Heart right ventricle (tissue), 16 donors: ENCODE measurements around the gene TMEM161B. TPM values are rescaled to one million over a fixed set of nuclear protein-coding genes. Genes with fewer than 3 reads are reported as not detected.
"Not testable (repeated sequence)": the region's sequence is repeated elsewhere in the genome, so short reads cannot be mapped to it uniquely, and the experiment has no call there.

Experiments used
- ATAC-seq, 8 donors: fragments of 200-7000 bp; cut with Tn5 transposase; one replicate each; pipeline ENCODE4 v1.9.1; 2020; ENCODE audit warnings: mild to moderate bottlenecking in 8 of 8, moderate library complexity in 8 of 8, moderate number of reproducible peaks in 1 of 8
- DNase-seq, 2 donors: peaks; one replicate each; pipeline ENCODE4 v3.0.0-alpha.2; 2020
- H3K27ac ChIP-seq, 10 donors: fragments of 200-600 bp; sonication (generic) in 2 of 10; one replicate each; pipeline versions ENCODE4 v1.5.0 to v1.8.0; 2020 to 2022; ENCODE audit warnings: mild to moderate bottlenecking in 3 of 10
- H3K27me3 ChIP-seq, 7 donors: fragments of 200-600 bp; one replicate each; pipeline ENCODE4 v1.8.0; 2021 to 2022; ENCODE audit warnings: mild to moderate bottlenecking in 2 of 7
- H3K36me3 ChIP-seq, 9 donors: fragments of 200-600 bp; sonication (generic) in 1 of 9; one replicate each; pipeline versions ENCODE4 v1.5.0 to v1.8.0; 2020 to 2022; ENCODE audit warnings: mild to moderate bottlenecking in 2 of 9
- H3K4me1 ChIP-seq, 9 donors: fragments of 200-600 bp; sonication (generic) in 1 of 9; one replicate each; pipeline versions ENCODE4 v1.5.0 to v1.8.0; 2020 to 2022; ENCODE audit warnings: mild to moderate bottlenecking in 4 of 9
- H3K4me3 ChIP-seq, 10 donors: fragments of 200-600 bp; sonication (generic) in 2 of 10; one replicate each; pipeline versions ENCODE4 v1.5.0 to v1.8.0; 2020 to 2022; ENCODE audit warnings: mild to moderate bottlenecking in 7 of 10, moderate library complexity in 2 of 10
- H3K9me3 ChIP-seq, 11 donors: fragments of 200-600 bp in 10 of 11; sonication (generic) in 2 of 11; one replicate each; pipeline versions ENCODE4 v1.5.0 to v1.8.0; 2013 to 2022; ENCODE audit warnings: mild to moderate bottlenecking in 2 of 11, control low read depth in 1 of 11, moderate library complexity in 1 of 11
- CTCF ChIP-seq, 9 donors: fragments of 200-600 bp; sonication (generic) in 2 of 9; IDR thresholded peaks; one replicate each; pipeline versions ENCODE4 v1.5.0 to v1.8.0; 2021 to 2022; ENCODE audit warnings: antibody characterized with exemption in 9 of 9, mild to moderate bottlenecking in 5 of 9, moderate library complexity in 1 of 9
- WGBS, 2 donors: extraction: QIAGEN DNeasy Blood & Tissue Kit; methylation state at CpG; one replicate each; pipeline ENCODE4 v1.1.7; 2013; ENCODE audit warnings: inconsistent platforms in 1 of 2; 5-methylcytosine and 5-hydroxymethylcytosine counted together
- intact Hi-C, 10 donors: fragments of 100-400 bp; cut with DNase I; formaldehyde crosslinking; loops; one replicate each; pipeline versions ENCODE4 v1.11.1 to v1.14.2; 2022
- polyA plus RNA-seq, 2 donors: library from polyadenylated mRNA; stranded (reverse); fragments of 200-250 nt; gene quantifications; one replicate each; pipeline ENCODE4 v1.2.3, GENCODE V29; 2013
- total RNA-seq, 10 donors: library from RNA; stranded (reverse); fragmentation: NEBNext Ultra II Directional in 3 of 10; extraction: Animal tissue kit (Norgen Biotek cat#: 25700) in 3 of 10; gene quantifications; one replicate each; pipeline versions ENCODE4 v1.2.1 to v1.2.4, GENCODE V29; 2021 to 2023
- donor health status: Arrhythmogenic right ventricular cardiomyopathy.
- donor health status: ischemic (EF 13 %, LVEDD 7.1; RV severe dilation, severe dysfunction).
- donor health status: healthy with polysubstance abuse.
- donor health status: DM: no; HTN: yes; CAD: no.
- donor health status: DM: no; HTN: no; CAD: no.
- donor health status: ischemic (EF 25% LVEDD 6.9; RV normal size, moderate dysfunction).
- donor health status: ischemic (EF 25% LVEDD 5.7; RV mildly dilated, moderate dysfunction).
- donor health status: healthy.
- donor health status: DM: yes; HTN: yes; CAD: no.
- donor health status: Ischemic cardiomyopathy.
- donor health status: ischemic (EF 35%, LVEDD 5.7; RV mildly dilated, moderate dysfunction).
- donor health status: nonischemic (EF 11% LVEDD 7.7; RV severe dilation, severe dysfunction).
- donor health status: DM: yes; HTN: yes; CAD: no.
- donor health status: PGD.
- donor health status: ischemic (EF 29% LVEDD 5.4; RV normal size, mild dysfunction).
- donor health status: nonischemic (EF 23%, LVEDD 6.1; RV moderate dilation, normal function).

Gene TMEM161B
- total and polyA plus RNA-seq, 12 donors = 4.1 to 13.9 (median 7.9) TPM

- Histone ChIP-seq H3K4me1 (no peaks in the 10 kb centered on the region), H3K4me3 (no peak overlapping the region), H3K9me3 (peaks cover 0 to 27% (median under 1%) of the 10 kb centered on the region in 11 donors), H3K36me3 (peaks cover 0 to 35% (median 0%) of the 10 kb centered on the region in 9 donors), H3K27me3 (no peaks in the 10 kb centered on the region), H3K27ac (no peak overlapping the region)
- DNase-seq (no peak), ATAC-seq (no peak)
- no peak for TF ChIP-seq CTCF (IDR thresholded peaks at IDR 0.05)
- intact Hi-C loops = no loop called here
These were observed 85.4 kb downstream of the TMEM161B start for GRCh38 chr5:88183255-88183654.

- DNase-seq, H3K27ac ChIP-seq, intact Hi-C loops, H3K4me1 ChIP-seq, ATAC-seq, H3K36me3 ChIP-seq, H3K4me3 ChIP-seq: not testable (repeated sequence)
- Histone ChIP-seq H3K9me3 (peaks cover 0 to 18% (median 0%) of the 10 kb centered on the region in 11 donors), H3K27me3 (peaks cover 0 to 15% (median 12%) of the 10 kb centered on the region in 7 donors)
- WGBS, 2 donors = 92 to 94% methylated on average over 13 of the region's 13 CpGs
These were observed 91.2 kb downstream of the TMEM161B start for GRCh38 chr5:88177486-88177885.

- ATAC-seq (no peak), DNase-seq (no peak)
- no peak overlapping the region for H3K27ac ChIP-seq
- H3K27me3 ChIP-seq = peaks cover 0 to 20% (median 13%) of the 10 kb centered on the region in 7 donors
- H3K9me3 ChIP-seq = peaks cover 0 to 30% (median 2%) of the 10 kb centered on the region in 11 donors
- no peaks in the 10 kb centered on the region for H3K36me3 ChIP-seq
- no peak overlapping the region for H3K4me3 ChIP-seq
- WGBS, 2 donors = 47 to 52% methylated on average over 14 of the region's 14 CpGs
- no peaks in the 10 kb centered on the region for H3K4me1 ChIP-seq
- intact Hi-C loops = no loop called here
- no peak for TF ChIP-seq CTCF (IDR thresholded peaks at IDR 0.05)
These were observed 95.5 kb downstream of the TMEM161B start for GRCh38 chr5:88172847-88173758.

- intact Hi-C loops = no loop called here
- Histone ChIP-seq H3K36me3 (no peaks in the 10 kb centered on the region), H3K27ac (no peak overlapping the region), H3K9me3 (no peaks in the 10 kb centered on the region), H3K4me3 (no peak overlapping the region), H3K4me1 (no peaks in the 10 kb centered on the region), H3K27me3 (peaks cover 0 to 42% (median 9%) of the 10 kb centered on the region in 7 donors)
- no peak for DNase-seq
- ATAC-seq = no peak
- no peak for TF ChIP-seq CTCF (IDR thresholded peaks at IDR 0.05)
- 78 to 80% methylated on average over 7 of the region's 7 CpGs for WGBS, 2 donors
These were observed 109.1 kb downstream of the TMEM161B start for GRCh38 chr5:88159591-88159990.

- Histone ChIP-seq H3K4me3 (no peak overlapping the region), H3K9me3 (no peaks in the 10 kb centered on the region), H3K36me3 (no peaks in the 10 kb centered on the region), H3K27me3 (peaks cover 0 to 51% (median 24%) of the 10 kb centered on the region in 7 donors), H3K27ac (no peak overlapping the region), H3K4me1 (no peaks in the 10 kb centered on the region)
- WGBS, 2 donors = 81 to 89% methylated on average over 2 of the region's 2 CpGs
- DNase-seq (no peak), ATAC-seq (no peak)
- intact Hi-C loops = no loop called here
- TF ChIP-seq CTCF (IDR thresholded peaks at IDR 0.05) = no peak
These were observed 110.6 kb downstream of the TMEM161B start for GRCh38 chr5:88158056-88158455.
